Adipose tissue (tissue), 3 donors: ENCODE results near the gene RIMS1. TPM values are rescaled to one million over a fixed set of nuclear protein-coding genes. Genes with fewer than 3 reads are reported as not detected.

Experiments
- H3K27ac ChIP-seq: one replicate; pipeline ENCODE4 v1.5.1; 2013; ENCODE audit warnings: low read depth, low read length
- WGBS, 3 donors: extraction: QIAGEN DNeasy Blood & Tissue Kit; methylation state at CpG; one replicate each; pipeline ENCODE4 v1.1.7; 2013; 5-methylcytosine and 5-hydroxymethylcytosine counted together
- polyA plus RNA-seq, 3 donors: library from polyadenylated mRNA; stranded (reverse); fragments of 200-250 nt; gene quantifications; one replicate each; pipeline ENCODE4 v1.2.3, GENCODE V29; 2013
- donor health status: healthy with polysubstance abuse.
- donor health status: Bipolar disorder and iron deficiency.
- donor health status: healthy.

Gene RIMS1
- polyA plus RNA-seq, 3 donors = 0.10 to 0.22 (median 0.15) TPM

GRCh38 chr6:72371473-72371872 is 485.1 kb downstream of the RIMS1 start:
- no peak overlapping the region for H3K27ac ChIP-seq
- WGBS, 3 donors = 48 to 66% (median 56%) methylated on average over 3 of the region's 3 CpGs

GRCh38 chr6:72374172-72374571 is 487.8 kb downstream of the RIMS1 start:
- WGBS, 3 donors = 94 to 97% (median 94%) methylated on average over 3 of the region's 3 CpGs

GRCh38 chr6:72374857-72375256 is 488.5 kb downstream of the RIMS1 start:
- WGBS, 3 donors = 57 to 69% (median 59%) methylated on average over 4 of the region's 4 CpGs
- no peak overlapping the region for H3K27ac ChIP-seq

More at GRCh38 chr6:72374172-72374571, 487.8 kb downstream of the RIMS1 start:
- no peak overlapping the region for H3K27ac ChIP-seq

- 86 to 94% (median 88%) methylated on average over 2 of the region's 2 CpGs for WGBS, 3 donors
- no peak overlapping the region for H3K27ac ChIP-seq
These were observed 490.4 kb downstream of the RIMS1 start for GRCh38 chr6:72376736-72377135.

GRCh38 chr6:72381076-72381475 is 494.7 kb downstream of the RIMS1 start:
- no peak overlapping the region for H3K27ac ChIP-seq
- 74 to 81% (median 78%) methylated on average over 6 of the region's 6 CpGs for WGBS, 3 donors

- 53 to 59% (median 57%) methylated on average over 4 of the region's 4 CpGs for WGBS, 3 donors
- no peak overlapping the region for H3K27ac ChIP-seq
These were observed 496.5 kb downstream of the RIMS1 start for GRCh38 chr6:72382602-72383529.

- 71 to 80% (median 71%) methylated on average over 8 of the region's 8 CpGs for WGBS, 3 donors
- no peak overlapping the region for H3K27ac ChIP-seq
These were observed 500.0 kb downstream of the RIMS1 start for GRCh38 chr6:72386324-72386723.

- 90 to 97% (median 94%) methylated on average over 1 of the region's 1 CpG for WGBS, 3 donors
- H3K27ac ChIP-seq = no peak overlapping the region
These were observed 503.3 kb downstream of the RIMS1 start for GRCh38 chr6:72389698-72390097.

GRCh38 chr6:72390548-72390947 is 504.2 kb downstream of the RIMS1 start:
- 76 to 85% (median 78%) methylated on average over 4 of the region's 4 CpGs for WGBS, 3 donors
- H3K27ac ChIP-seq = no peak overlapping the region

- H3K27ac ChIP-seq = no peak overlapping the region
These were observed 515.5 kb downstream of the RIMS1 start for GRCh38 chr6:72401865-72402264.

GRCh38 chr6:72403413-72403812 is 517.1 kb downstream of the RIMS1 start:
- 54 to 81% (median 72%) methylated on average over 2 of the region's 2 CpGs for WGBS, 3 donors
- no peak overlapping the region for H3K27ac ChIP-seq

- H3K27ac ChIP-seq = no peak overlapping the region
- 52 to 54% (median 52%) methylated on average over 2 of the region's 2 CpGs for WGBS, 3 donors
These were observed 520.2 kb downstream of the RIMS1 start for GRCh38 chr6:72406517-72406916.

- WGBS, 3 donors = 73 to 82% (median 75%) methylated on average over 6 of the region's 6 CpGs
- no peak overlapping the region for H3K27ac ChIP-seq
These were observed 524.4 kb downstream of the RIMS1 start for GRCh38 chr6:72410769-72411168.

GRCh38 chr6:72411872-72412708 is 525.7 kb downstream of the RIMS1 start:
- 5 to 9% (median 8%) methylated on average over 7 of the region's 7 CpGs for WGBS, 3 donors
- no peak overlapping the region for H3K27ac ChIP-seq

- no peak overlapping the region for H3K27ac ChIP-seq
- 70 to 84% (median 82%) methylated on average over 7 of the region's 7 CpGs for WGBS, 3 donors
These were observed 526.3 kb downstream of the RIMS1 start for GRCh38 chr6:72412709-72413044.

GRCh38 chr6:72413884-72414283 is 527.5 kb downstream of the RIMS1 start:
- H3K27ac ChIP-seq = no peak overlapping the region
- WGBS, 3 donors = 29 to 81% (median 64%) methylated on average over 9 of the region's 9 CpGs

- 86 to 89% (median 86%) methylated on average over 4 of the region's 4 CpGs for WGBS, 3 donors
- H3K27ac ChIP-seq = no peak overlapping the region
These were observed 528.3 kb downstream of the RIMS1 start for GRCh38 chr6:72414657-72415056.

- 84 to 93% (median 90%) methylated on average over 6 of the region's 6 CpGs for WGBS, 3 donors
- H3K27ac ChIP-seq = no peak overlapping the region
These were observed 530.6 kb downstream of the RIMS1 start for GRCh38 chr6:72416744-72417465.

GRCh38 chr6:72417759-72418158 is 531.4 kb downstream of the RIMS1 start:
- 41 to 65% (median 43%) methylated on average over 3 of the region's 3 CpGs for WGBS, 3 donors
- H3K27ac ChIP-seq = no peak overlapping the region
